Renal pelvis (tissue), 12 donors: ENCODE measurements around the gene CHRNB4. TPM values are rescaled to one million over a fixed set of nuclear protein-coding genes. Genes with fewer than 3 reads are reported as not detected.
"Not testable (repeated sequence)": the region's sequence is repeated elsewhere in the genome, so short reads cannot be mapped to it uniquely, and the experiment has no call there.

ENCODE experiments used
- DNase-seq: peaks from one replicate; pipeline ENCODE4 v3.0.0-alpha.2; 2013
- long read RNA-seq, 16 experiments: transcript quantifications; one replicate each; lab custom pipeline, GENCODE V29; 2026
- polyA plus RNA-seq, 3 donors: library from polyadenylated mRNA; unstranded; fragments of 120-200 nt; gene quantifications; one replicate each; pipeline ENCODE4 v1.2.1, GENCODE V29; 2013; ENCODE audit not compliant: insufficient read length in 3 of 3

CHRNB4 gene
- 1 to 10 TPM; 2.8 to 3.4 (median 3.0) TPM for polyA plus RNA-seq
- long read RNA-seq, donor 1, partial matches to known transcripts = 0 of 1 reads
- long read RNA-seq, donor 1, other reads (novel, unspliced or antisense) = 0 of 1 reads
- long read RNA-seq, donor 2, partial matches to known transcripts = 0 of 2 reads
- long read RNA-seq, donor 2, other reads (novel, unspliced or antisense) = 0 of 2 reads
- long read RNA-seq, donor 3 = 0 reads
- long read RNA-seq, donor 4, partial matches to known transcripts = 0 of 1 reads
- long read RNA-seq, donor 4, other reads (novel, unspliced or antisense) = 0 of 1 reads
- long read RNA-seq, donor 5 = 0 reads
- long read RNA-seq, donor 6, partial matches to known transcripts = 0 of 1 reads
- long read RNA-seq, donor 6, other reads (novel, unspliced or antisense) = 0 of 1 reads
- long read RNA-seq, donor 7 = 0 reads
- long read RNA-seq, donor 8 = 0 reads
- long read RNA-seq, donor 9 = 0 reads
- long read RNA-seq, donor 10, partial matches to known transcripts = 0 of 1 reads
- long read RNA-seq, donor 10, other reads (novel, unspliced or antisense) = 0 of 1 reads
- long read RNA-seq, donor 11 = 0 reads
- long read RNA-seq, donor 12, partial matches to known transcripts = 0 of 3 reads
- long read RNA-seq, donor 12, other reads (novel, unspliced or antisense) = 0 of 3 reads
- long read RNA-seq, donor 13 = 0 reads
- long read RNA-seq, donor 14 = 0 reads
- long read RNA-seq, donor 15 = 0 reads
- long read RNA-seq, donor 16 = 0 reads

GRCh38 chr15:78641102-78641748 lies at the start of gene CHRNB4:
Gene CHRNB4, minus strand, starts transcription at chr15:78641210. Its CDS starts 77 bp downstream, at chr15:78641133.
- peak; percentile 58 for DNase-seq

- no peak for DNase-seq
Measured at GRCh38 chr15:78689626-78690025, 48.6 kb upstream of the CHRNB4 start.

- DNase-seq = no peak
Measured at GRCh38 chr15:78685925-78686324, 44.9 kb upstream of the CHRNB4 start.

- DNase-seq = no peak
Measured at GRCh38 chr15:78685159-78685921, 44.3 kb upstream of the CHRNB4 start.

GRCh38 chr15:78684657-78685056 lies 43.6 kb upstream of the CHRNB4 start:
- no peak for DNase-seq

GRCh38 chr15:78683599-78683998 lies 42.6 kb upstream of the CHRNB4 start:
- not testable (repeated sequence) for DNase-seq

- DNase-seq = no peak
Measured at GRCh38 chr15:78682693-78683410, 41.8 kb upstream of the CHRNB4 start.

- no peak for DNase-seq
Measured at GRCh38 chr15:78682004-78682651, 41.1 kb upstream of the CHRNB4 start.

GRCh38 chr15:78681281-78682003 lies 40.4 kb upstream of the CHRNB4 start:
- DNase-seq = no peak

- no peak for DNase-seq
Measured at GRCh38 chr15:78680431-78681075, 39.5 kb upstream of the CHRNB4 start.

GRCh38 chr15:78679089-78679511 lies 38.1 kb upstream of the CHRNB4 start:
- no peak for DNase-seq

GRCh38 chr15:78676424-78677110 lies 35.6 kb upstream of the CHRNB4 start:
- no peak for DNase-seq

- no peak for DNase-seq
Measured at GRCh38 chr15:78675617-78676360, 34.8 kb upstream of the CHRNB4 start.

GRCh38 chr15:78675206-78675605 lies 34.2 kb upstream of the CHRNB4 start:
- DNase-seq = no peak

- DNase-seq = no peak
Measured at GRCh38 chr15:78673917-78674444, 33.0 kb upstream of the CHRNB4 start.

GRCh38 chr15:78673476-78673875 lies 32.5 kb upstream of the CHRNB4 start:
- no peak for DNase-seq

- DNase-seq = no peak
Measured at GRCh38 chr15:78672285-78673014, 31.4 kb upstream of the CHRNB4 start.
